ENCODE results near the gene CAMKMT.
A peak's percentile ranks its signal among the peaks of the same experiment; 100 is the strongest.

Gene CAMKMT

GRCh38 chr2:44656460-44656859 lies 294.7 kb downstream of the CAMKMT start:
- H2BK12ac ChIP-seq (ENCODE audit: low read length), result no peak overlapping the region
- no peaks in the 10 kb centered on the region for H3K36me3 ChIP-seq (ENCODE audit: control insufficient read depth in 1 of 2, insufficient read depth in 2 of 2, low read length in 2 of 2)
- H3K27me3 ChIP-seq (ENCODE audit: insufficient read depth, low read length), result no peaks in the 10 kb centered on the region
- no peaks in the 10 kb centered on the region for H3K9me3 ChIP-seq (ENCODE audit: insufficient read depth, low read depth, low read length)
- no peak overlapping the region for H2AFZ ChIP-seq (ENCODE audit: insufficient read depth, low read length, poor library complexity)
- no peaks in the 10 kb centered on the region for H3K4me1 ChIP-seq (ENCODE audit: control insufficient read depth in 1 of 2, insufficient read depth in 2 of 2, low read length in 2 of 2)
- no peak for DNase-seq
- H3K4me3 ChIP-seq (ENCODE audit: low read depth, low read length), result no peak overlapping the region
- no peak overlapping the region for H3K27ac ChIP-seq (ENCODE audit: low read depth, low read length)
- H3K14ac ChIP-seq (ENCODE audit: low read length), result no peak overlapping the region
- H3K23ac ChIP-seq (ENCODE audit: low read length), result no peak overlapping the region
- no peak overlapping the region for H3K4ac ChIP-seq (ENCODE audit: low read depth, low read length)
- no peak overlapping the region for H2AK5ac ChIP-seq (ENCODE audit: low read length)
- WGBS (ENCODE audit: extremely low coverage, insufficient coverage, insufficient read length), result no CpG with 5 or more reads among the region's 2 CpGs
- no peaks in the 10 kb centered on the region for H3K79me1 ChIP-seq (ENCODE audit: low read length)
- H3K9ac ChIP-seq (ENCODE audit: low read length), result no peak overlapping the region
- no peak overlapping the region for H2BK120ac ChIP-seq (ENCODE audit: insufficient read depth, low read length, poor library complexity)
- H3K79me2 ChIP-seq (ENCODE audit: control insufficient read depth, insufficient read depth, low read length, poor library complexity), result no peaks in the 10 kb centered on the region
- no peak overlapping the region for H4K12ac ChIP-seq (ENCODE audit: low read depth, low read length)
- H4K91ac ChIP-seq (ENCODE audit: low read depth, low read length), result no peak overlapping the region
- no peak overlapping the region for H3K18ac ChIP-seq (ENCODE audit: low read length)
- no peak overlapping the region for H4K8ac ChIP-seq (ENCODE audit: low read depth, low read length)
- no peak overlapping the region for H3K4me2 ChIP-seq (ENCODE audit: low read length)
- no peak overlapping the region for H2BK5ac ChIP-seq (ENCODE audit: low read depth, low read length, poor library complexity)

DNA sequence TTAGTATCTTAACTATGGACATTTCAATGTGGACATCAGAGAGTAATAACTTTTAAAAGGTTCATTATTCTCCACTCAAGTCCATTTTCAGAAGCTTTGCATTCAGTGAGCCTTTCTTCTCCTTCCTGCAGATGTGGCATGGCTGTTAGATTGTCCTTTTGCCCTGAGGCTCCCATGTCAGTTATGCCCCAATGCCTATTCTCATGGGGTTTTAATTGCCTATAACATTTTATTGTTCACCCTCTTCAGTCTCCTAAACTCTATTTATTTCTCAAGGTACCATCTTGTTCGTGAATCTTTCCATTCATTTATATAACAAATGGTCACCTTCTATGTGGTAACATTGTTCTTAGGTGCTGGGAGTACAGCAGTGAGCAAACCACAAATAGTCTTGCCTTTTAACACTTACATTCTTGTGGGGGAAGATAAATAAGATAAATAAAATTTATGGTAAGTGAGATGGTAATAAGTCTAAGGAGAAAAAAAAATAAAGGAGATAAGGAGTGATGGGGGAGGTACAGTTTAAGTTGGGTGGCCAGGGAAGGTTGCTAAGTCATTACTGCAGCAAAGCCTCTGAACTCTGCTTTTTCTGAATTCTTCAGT lies 301.8 kb downstream of the CAMKMT start:
- no peak overlapping the region for H2BK12ac ChIP-seq (ENCODE audit: low read length)
- H3K9ac ChIP-seq (ENCODE audit: low read length), result no peak overlapping the region
- no peak overlapping the region for H4K91ac ChIP-seq (ENCODE audit: low read depth, low read length)
- no peak overlapping the region for H4K8ac ChIP-seq (ENCODE audit: low read depth, low read length)
- no peaks in the 10 kb centered on the region for H3K79me1 ChIP-seq (ENCODE audit: low read length)
- no peak overlapping the region for H3K4ac ChIP-seq (ENCODE audit: low read depth, low read length)
- WGBS (ENCODE audit: extremely low coverage, insufficient coverage, insufficient read length), result no CpG with 5 or more reads among the region's 1 CpG
- H3K27me3 ChIP-seq (ENCODE audit: insufficient read depth, low read length), result no peaks in the 10 kb centered on the region
- H3K14ac ChIP-seq (ENCODE audit: low read length), result no peak overlapping the region
- H2BK5ac ChIP-seq (ENCODE audit: low read depth, low read length, poor library complexity), result no peak overlapping the region
- H3K4me2 ChIP-seq (ENCODE audit: low read length), result no peak overlapping the region
- no peak overlapping the region for H3K27ac ChIP-seq (ENCODE audit: low read depth, low read length)
- H2AFZ ChIP-seq (ENCODE audit: insufficient read depth, low read length, poor library complexity), result no peak overlapping the region
- no peaks in the 10 kb centered on the region for H3K36me3 ChIP-seq (ENCODE audit: control insufficient read depth in 1 of 2, insufficient read depth in 2 of 2, low read length in 2 of 2)
- no peaks in the 10 kb centered on the region for H3K4me1 ChIP-seq (ENCODE audit: control insufficient read depth in 1 of 2, insufficient read depth in 2 of 2, low read length in 2 of 2)
- DNase-seq, result no peak
- H3K9me3 ChIP-seq (ENCODE audit: insufficient read depth, low read depth, low read length), result no peaks in the 10 kb centered on the region
- no peak overlapping the region for H2BK120ac ChIP-seq (ENCODE audit: insufficient read depth, low read length, poor library complexity)
- H3K18ac ChIP-seq (ENCODE audit: low read length), result no peak overlapping the region
- H3K79me2 ChIP-seq (ENCODE audit: control insufficient read depth, insufficient read depth, low read length, poor library complexity), result no peaks in the 10 kb centered on the region
- no peak overlapping the region for H2AK5ac ChIP-seq (ENCODE audit: low read length)
- no peak overlapping the region for H3K23ac ChIP-seq (ENCODE audit: low read length)
- H4K12ac ChIP-seq (ENCODE audit: low read depth, low read length), result no peak overlapping the region
- no peak overlapping the region for H3K4me3 ChIP-seq (ENCODE audit: low read depth, low read length)

- Histone ChIP-seq H3K36me3 (ENCODE audit: control insufficient read depth in 1 of 2, insufficient read depth in 2 of 2, low read length in 2 of 2) (no peaks in the 10 kb centered on the region), H3K4me3 (ENCODE audit: low read depth, low read length) (no peak overlapping the region), H3K9me3 (ENCODE audit: insufficient read depth, low read depth, low read length) (no peaks in the 10 kb centered on the region), H3K27ac (ENCODE audit: low read depth, low read length) (no peak overlapping the region), H3K27me3 (ENCODE audit: insufficient read depth, low read length) (no peaks in the 10 kb centered on the region), H3K79me2 (ENCODE audit: control insufficient read depth, insufficient read depth, low read length, poor library complexity) (no peaks in the 10 kb centered on the region), H3K9ac (ENCODE audit: low read length) (no peak overlapping the region), H3K14ac (ENCODE audit: low read length) (no peak overlapping the region), H3K23ac (ENCODE audit: low read length) (no peak overlapping the region), H2BK5ac (ENCODE audit: low read depth, low read length, poor library complexity) (no peak overlapping the region), H2BK120ac (ENCODE audit: insufficient read depth, low read length, poor library complexity) (no peak overlapping the region), H3K4me2 (ENCODE audit: low read length) (no peak overlapping the region), H3K4ac (ENCODE audit: low read depth, low read length) (no peak overlapping the region), H2AK5ac (ENCODE audit: low read length) (no peak overlapping the region), H2BK12ac (ENCODE audit: low read length) (no peak overlapping the region), H2AFZ (ENCODE audit: insufficient read depth, low read length, poor library complexity) (no peak overlapping the region), H3K79me1 (ENCODE audit: low read length) (no peaks in the 10 kb centered on the region), H3K4me1 (ENCODE audit: control insufficient read depth in 1 of 2, insufficient read depth in 2 of 2, low read length in 2 of 2) (no peaks in the 10 kb centered on the region), H4K8ac (ENCODE audit: low read depth, low read length) (no peak overlapping the region), H4K91ac (ENCODE audit: low read depth, low read length) (no peak overlapping the region), H4K12ac (ENCODE audit: low read depth, low read length) (no peak overlapping the region), H3K18ac (ENCODE audit: low read length) (no peak overlapping the region)
- no CpG with 5 or more reads among the region's 5 CpGs for WGBS (ENCODE audit: extremely low coverage, insufficient coverage, insufficient read length)
- DNase-seq, result peak in 1 of 2 donors; percentile 21
These were observed 306.6 kb downstream of the CAMKMT start for GRCh38 chr2:44668336-44668735.

DNA sequence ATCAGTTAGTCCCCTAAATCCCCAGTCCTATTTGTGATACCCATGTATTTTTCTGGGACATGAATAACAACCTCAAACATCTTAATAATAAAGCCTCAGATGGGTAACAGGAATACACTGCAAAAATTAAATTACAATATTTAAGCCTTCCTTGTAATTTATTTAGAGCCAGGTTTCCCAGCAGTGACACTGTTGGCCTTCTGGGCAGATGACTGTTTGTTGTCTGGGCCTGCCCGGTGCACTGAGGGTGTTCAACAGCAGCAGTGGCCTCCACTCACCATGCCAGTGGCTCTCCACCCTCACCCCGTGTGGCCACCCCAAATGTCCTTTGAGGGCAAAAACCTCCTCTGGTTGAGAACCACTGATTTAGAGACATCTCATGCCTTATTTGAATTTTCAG lies 309.5 kb downstream of the CAMKMT start:
- H3K4ac ChIP-seq (ENCODE audit: low read depth, low read length), result no peak overlapping the region
- H3K27ac ChIP-seq (ENCODE audit: low read depth, low read length), result no peak overlapping the region
- H4K12ac ChIP-seq (ENCODE audit: low read depth, low read length), result no peak overlapping the region
- no peak overlapping the region for H4K91ac ChIP-seq (ENCODE audit: low read depth, low read length)
- no peak overlapping the region for H3K23ac ChIP-seq (ENCODE audit: low read length)
- H3K4me1 ChIP-seq (ENCODE audit: control insufficient read depth in 1 of 2, insufficient read depth in 2 of 2, low read length in 2 of 2), result no peaks in the 10 kb centered on the region
- H3K9me3 ChIP-seq (ENCODE audit: insufficient read depth, low read depth, low read length), result no peaks in the 10 kb centered on the region
- no peaks in the 10 kb centered on the region for H3K79me2 ChIP-seq (ENCODE audit: control insufficient read depth, insufficient read depth, low read length, poor library complexity)
- H3K4me3 ChIP-seq (ENCODE audit: low read depth, low read length), result no peak overlapping the region
- no peak overlapping the region for H2BK5ac ChIP-seq (ENCODE audit: low read depth, low read length, poor library complexity)
- H3K14ac ChIP-seq (ENCODE audit: low read length), result no peak overlapping the region
- H4K8ac ChIP-seq (ENCODE audit: low read depth, low read length), result no peak overlapping the region
- H2AFZ ChIP-seq (ENCODE audit: insufficient read depth, low read length, poor library complexity), result no peak overlapping the region
- no peak overlapping the region for H3K4me2 ChIP-seq (ENCODE audit: low read length)
- WGBS (ENCODE audit: extremely low coverage, insufficient coverage, insufficient read length), result no CpG with 5 or more reads among the region's 2 CpGs
- H2AK5ac ChIP-seq (ENCODE audit: low read length), result no peak overlapping the region
- H3K9ac ChIP-seq (ENCODE audit: low read length), result no peak overlapping the region
- H3K18ac ChIP-seq (ENCODE audit: low read length), result no peak overlapping the region
- no peak for DNase-seq
- no peak overlapping the region for H2BK120ac ChIP-seq (ENCODE audit: insufficient read depth, low read length, poor library complexity)
- H3K79me1 ChIP-seq (ENCODE audit: low read length), result no peaks in the 10 kb centered on the region
- H3K36me3 ChIP-seq (ENCODE audit: control insufficient read depth in 1 of 2, insufficient read depth in 2 of 2, low read length in 2 of 2), result no peaks in the 10 kb centered on the region
- no peak overlapping the region for H2BK12ac ChIP-seq (ENCODE audit: low read length)
- no peaks in the 10 kb centered on the region for H3K27me3 ChIP-seq (ENCODE audit: insufficient read depth, low read length)

Measured in trophoblast cell (in vitro differentiated cells and primary cell).